HG03457 (cell line): Measurements from ENCODE around the gene TRAPPC14.

ENCODE experiments used
- ATAC-seq: cut with Tn5 transposase; IDR thresholded peaks from one replicate; pipeline ENCODE4 v1.9.1; 2021; ENCODE audit warnings: moderate number of reproducible peaks; ENCODE audit not compliant: unreplicated experiment

TRAPPC14 gene

DNA sequence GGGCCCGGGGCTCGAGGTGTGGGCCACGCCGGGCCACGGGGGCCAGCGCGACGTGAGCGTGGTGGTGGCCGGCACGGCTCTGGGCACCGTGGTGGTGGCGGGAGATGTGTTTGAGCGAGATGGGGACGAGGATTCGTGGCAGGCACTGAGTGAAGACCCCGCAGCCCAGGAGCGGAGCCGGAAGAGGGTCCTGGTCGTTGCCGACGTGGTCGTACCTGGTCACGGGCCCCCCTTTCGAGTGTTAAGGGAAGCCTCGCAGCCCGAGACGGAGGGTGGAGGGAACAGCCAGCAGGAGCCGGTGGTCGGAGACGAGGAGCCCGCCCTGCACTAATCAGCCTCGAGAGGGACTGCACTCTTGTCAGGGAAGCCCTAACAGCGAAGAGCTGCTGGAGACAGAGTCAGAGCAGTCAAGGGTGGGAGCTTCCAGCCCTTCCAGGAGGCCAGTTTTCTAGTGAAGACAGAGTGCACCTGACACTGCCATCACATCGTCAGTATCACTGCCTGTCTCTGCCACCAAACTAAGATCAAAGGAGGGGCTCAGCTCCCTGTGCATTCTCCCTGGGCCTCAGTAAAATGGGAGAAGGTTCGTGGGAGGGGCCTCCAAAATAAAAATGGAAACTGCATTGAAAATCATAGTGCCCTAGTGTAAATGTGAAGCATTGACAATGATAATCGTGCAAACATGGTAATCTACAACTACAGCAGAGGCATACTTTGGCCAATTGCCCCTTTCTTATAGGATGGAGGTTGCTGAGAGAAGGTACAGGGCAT lies 30.5 kb downstream of the TRAPPC14 start:
- no peak for ATAC-seq

DNA sequence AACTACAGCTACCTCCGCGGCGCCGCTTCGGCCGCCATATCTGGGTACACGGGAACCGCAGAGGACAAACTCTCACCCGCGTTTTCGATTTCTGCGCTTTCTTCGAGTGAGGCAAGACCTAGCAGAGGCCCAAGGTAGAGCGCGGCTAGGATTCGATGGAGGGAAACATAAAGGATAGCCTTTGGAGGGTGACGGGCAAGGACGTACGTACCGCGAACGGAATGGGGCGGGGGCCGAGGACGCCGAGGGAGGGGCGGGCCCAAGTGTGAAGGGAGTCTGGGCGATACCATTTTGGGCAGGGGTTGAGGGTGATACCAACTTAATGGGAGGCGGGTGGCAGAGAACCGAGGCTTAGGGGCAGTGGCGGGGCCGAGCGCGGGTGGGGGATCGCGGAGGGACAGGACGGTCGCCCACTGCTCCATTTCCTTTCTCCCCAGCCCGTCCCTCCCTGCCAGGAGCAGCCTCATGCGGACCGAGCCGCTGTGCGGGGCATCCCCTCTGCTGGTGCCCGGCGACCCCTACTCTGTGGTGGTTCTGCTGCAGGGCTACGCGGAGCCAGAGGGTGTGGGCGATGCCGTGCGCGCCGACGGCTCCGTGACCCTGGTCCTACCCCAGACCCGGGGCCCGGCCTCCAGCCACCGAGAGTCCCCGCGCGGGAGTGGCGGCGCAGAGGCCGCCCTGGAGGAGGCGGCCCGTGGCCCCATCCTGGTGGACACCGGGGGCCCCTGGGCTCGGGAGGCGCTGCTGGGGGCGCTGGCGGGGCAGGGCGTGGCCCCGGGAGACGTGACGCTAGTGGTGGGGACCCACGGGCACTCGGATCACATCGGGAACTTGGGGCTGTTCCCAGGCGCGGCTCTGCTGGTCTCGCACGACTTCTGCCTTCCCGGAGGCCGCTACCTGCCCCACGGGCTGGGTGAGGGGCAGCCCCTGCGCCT lies 31.3 kb downstream of the TRAPPC14 start, which contains the start of gene MBLAC1:
MBLAC1 (plus strand) TSS at position 37 of the 935 bp plus-strand sequence; CDS start at position 466, 429 bp downstream.
- ATAC-seq: peak; percentile 41

DNA sequence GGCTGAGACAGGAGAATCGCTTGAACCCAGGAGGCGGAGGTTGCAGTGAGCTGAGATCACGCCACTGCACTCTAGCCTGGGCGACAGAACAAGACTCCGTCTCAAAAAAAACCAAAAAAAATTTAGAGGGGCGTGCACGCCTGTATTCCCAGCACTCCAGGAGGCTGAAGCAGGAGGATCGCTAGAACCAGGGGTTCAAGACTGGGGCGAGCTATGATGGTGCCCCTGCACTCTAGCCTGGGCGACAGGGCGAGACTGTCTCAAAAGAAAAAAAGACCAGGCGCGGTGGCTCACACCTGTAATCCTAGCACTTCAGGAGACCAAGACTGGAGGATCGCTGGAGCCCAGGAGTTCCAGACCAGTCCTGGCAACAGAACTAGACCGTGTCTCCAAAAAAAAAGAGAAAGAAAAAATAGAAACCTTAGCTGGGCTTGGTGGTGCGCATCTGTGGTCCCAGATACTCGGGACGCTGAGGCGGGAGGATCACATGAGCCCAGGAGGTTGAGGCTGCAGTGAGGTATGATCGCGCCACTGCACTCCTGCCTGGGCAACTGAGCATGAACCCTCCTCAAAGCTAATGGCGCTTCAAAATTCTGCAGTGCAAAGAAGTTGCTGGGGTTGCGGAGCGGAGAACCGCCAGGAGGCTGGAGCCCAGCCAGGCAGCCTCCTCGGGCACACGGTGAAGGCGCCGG lies 32.1 kb downstream of the TRAPPC14 start:
- ATAC-seq: peak; percentile 26

DNA sequence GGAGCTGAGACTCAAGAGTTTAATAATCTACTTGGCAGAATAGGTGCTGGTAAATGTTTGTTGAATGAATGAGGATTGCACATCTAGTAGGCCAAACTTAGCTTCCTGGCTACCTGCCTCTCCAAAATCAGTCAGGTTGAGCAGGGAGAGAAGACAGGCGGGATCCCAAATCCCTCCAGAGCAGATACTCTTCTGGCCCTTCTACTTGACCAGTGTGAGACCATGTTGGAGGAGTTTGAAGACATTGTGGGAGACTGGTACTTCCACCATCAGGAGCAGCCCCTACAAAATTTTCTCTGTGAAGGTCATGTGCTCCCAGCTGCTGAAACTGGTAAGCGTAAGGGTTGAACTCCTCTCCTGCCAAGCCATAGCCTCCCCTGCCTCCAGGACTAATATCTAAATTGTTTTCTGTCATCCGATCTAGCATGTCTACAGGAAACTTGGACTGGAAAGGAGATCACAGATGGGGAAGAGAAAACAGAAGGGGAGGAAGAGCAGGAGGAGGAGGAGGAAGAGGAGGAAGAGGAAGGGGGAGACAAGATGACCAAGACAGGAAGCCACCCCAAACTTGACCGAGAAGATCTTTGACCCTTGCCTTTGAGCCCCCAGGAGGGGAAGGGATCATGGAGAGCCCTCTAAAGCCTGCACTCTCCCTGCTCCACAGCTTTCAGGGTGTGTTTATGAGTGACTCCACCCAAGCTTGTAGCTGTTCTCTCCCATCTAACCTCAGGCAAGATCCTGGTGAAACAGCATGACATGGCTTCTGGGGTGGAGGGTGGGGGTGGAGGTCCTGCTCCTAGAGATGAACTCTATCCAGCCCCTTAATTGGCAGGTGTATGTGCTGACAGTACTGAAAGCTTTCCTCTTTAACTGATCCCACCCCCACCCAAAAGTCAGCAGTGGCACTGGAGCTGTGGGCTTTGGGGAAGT lies 34.0 kb downstream of the TRAPPC14 start:
- no peak for ATAC-seq

DNA sequence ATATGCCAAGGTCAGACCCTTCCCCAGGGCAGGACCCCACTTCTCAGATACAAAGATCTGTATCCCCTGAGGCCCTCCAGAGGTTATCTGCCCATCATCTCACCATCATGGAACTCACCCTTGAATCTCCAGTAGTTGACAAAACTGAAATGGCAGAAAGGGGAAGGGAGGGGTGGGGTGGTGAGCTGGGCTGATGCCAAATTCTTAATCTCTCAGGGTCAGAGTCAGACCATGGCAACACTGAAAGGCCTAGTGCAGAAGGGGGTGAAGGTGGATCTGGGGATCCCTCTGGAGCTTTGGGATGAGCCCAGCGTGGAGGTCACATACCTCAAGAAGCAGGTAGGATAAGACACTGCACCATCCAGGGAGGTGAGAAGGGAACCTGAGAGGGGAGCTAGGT lies 36.0 kb downstream of the TRAPPC14 start:
- ATAC-seq: no peak

DNA sequence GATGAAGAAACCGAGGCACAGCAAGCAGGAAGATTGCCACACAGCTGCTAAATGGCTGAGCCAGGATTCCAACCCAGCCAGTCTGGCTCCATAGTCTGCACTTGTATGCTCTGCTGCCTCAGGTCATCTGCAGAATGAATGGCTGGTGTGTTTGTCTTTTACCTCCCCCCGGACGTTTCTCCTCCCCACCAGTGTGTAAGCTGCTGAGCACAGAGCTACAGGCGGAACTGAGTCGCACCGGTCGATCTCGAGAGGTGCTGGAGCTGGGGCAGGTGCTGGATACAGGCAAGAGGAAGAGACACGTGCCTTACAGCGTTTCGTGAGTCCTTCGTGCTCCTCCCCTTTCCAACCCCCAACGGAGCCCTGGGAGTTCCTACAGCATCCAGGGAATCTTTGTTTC lies 36.5 kb downstream of the TRAPPC14 start:
- ATAC-seq: no peak

DNA sequence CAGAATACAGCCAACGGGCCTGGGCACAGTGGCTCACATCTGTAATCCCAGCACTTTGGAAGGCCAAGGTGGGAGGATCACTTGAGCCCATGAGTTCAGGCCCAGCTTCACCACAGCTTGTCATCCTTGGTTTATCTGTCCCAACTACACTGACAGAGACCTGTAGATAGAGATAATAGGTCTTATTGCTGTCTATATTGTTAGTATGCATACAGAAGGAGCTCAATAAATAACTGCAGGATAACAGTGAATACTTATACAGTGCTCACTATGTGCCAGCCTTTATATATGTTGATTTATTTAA lies 37.8 kb downstream of the TRAPPC14 start:
- ATAC-seq: no peak

DNA sequence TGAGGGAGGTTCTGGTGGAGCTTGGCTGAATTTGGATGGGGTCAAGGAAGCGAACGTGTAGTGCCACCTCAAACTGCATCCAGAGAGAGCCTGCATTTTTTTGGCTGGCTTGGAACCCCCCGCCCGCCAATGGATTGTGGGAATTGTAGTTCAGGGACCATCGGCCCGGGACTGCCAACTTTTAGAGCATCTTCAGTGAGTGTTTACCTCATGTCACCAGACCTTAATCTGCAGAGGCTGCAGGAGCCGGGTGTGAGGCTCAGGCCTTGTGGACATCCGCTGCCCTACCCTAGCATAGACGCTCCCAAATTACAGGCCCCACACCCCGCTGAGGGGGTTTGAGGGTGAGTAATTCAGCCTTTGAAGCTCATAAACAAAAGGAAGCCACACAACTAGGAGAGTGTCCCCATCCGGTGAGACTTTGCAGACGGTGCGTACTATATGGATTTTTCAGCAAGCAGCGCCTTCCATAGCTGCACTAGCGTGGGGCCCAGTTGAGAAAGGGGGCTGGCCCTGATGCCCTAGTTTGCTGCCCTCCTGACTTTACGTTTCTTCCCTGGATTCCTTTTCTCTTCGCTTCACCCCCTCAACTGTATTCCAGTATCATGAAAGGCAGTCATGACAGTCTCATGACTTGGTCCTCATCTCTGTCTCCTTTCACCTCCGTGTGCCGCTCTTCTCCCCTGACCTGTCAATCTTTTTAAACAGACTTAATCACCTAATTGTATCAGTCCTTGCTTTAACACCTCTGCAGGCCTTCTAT lies 38.4 kb downstream of the TRAPPC14 start:
- peak; percentile 12 for ATAC-seq

DNA sequence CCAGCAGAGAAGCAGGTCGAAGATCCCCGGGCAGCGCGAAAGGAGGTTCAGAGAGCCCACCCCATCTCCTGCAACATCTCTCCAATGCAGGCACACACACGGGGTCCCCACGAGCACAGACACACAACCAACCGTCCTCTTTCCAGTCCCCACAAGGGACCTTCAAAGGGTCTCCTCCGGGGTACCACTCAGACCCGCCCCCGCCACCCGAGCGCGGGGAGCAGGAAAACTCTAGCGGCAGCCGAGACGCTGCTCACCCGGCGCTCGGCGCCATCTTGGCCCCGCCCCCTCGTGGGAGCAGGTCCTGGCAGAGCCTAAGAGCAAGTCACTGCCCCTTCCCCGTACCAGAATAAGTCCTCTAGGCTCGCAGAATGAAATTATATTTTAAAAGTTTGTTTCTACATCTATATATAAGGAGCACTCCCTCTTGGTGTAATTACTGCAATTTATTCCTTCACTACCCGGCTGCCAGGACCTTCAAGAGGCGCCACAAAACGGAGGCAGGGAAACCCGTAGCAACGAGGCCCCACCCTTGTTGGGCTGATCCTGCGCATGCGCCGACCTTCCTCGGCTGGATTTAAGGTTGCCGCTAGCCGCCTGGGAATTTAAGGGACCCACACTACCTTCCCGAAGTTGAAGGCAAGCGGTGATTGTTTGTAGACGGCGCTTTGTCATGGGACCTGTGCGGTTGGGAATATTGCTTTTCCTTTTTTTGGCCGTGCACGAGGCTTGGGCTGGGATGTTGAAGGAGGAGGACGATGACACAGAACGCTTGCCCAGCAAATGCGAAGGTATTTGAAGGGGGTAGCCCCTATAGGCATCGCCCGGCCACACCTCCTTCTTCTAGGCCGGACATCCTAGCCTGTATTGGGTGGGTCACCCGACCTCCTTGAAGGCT lies 39.2 kb downstream of the TRAPPC14 start, which contains the start of the genes CNPY4 and TAF6:
CNPY4 (plus strand) TSS at position 563 of the 898 bp plus-strand sequence; CDS start at position 674, 111 bp downstream.
TAF6 (minus strand) TSS at position 287 of the 898 bp plus-strand sequence. CDS start 5,149 bp downstream, outside the sequence.
- peak; percentile 54 for ATAC-seq

DNA sequence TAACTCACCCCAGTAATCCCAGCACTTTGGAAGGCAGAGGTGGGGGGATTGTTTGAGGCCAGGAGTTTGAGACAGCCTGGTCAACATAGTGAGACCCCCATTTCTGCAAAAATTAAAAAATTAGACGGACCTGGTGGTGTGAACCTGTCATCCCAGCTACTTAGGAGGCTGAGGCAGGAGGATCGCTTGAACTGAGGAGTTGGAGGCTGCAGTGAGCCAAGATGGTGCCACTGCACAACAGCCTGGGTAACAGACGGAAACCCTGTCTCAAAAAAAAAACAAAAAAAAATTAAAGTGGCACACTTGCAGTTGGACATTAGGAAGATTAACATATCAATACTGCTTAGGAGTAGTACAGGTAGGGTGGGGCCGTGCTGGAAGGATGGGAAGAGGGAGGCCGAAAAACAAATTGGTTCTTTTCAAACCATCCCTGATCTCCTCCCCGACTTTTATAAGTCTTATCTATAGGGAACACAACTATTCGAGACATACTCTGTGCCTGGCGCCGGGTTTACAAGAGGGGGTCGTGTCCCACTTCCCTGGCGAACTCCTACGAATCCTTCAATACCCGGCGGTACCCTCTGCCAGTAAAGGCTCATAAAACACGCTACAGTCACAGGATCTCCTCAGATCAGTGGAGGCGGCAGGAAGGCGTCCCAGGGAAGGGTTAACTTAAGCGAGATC lies 40.0 kb downstream of the TRAPPC14 start:
- ATAC-seq: no peak

DNA sequence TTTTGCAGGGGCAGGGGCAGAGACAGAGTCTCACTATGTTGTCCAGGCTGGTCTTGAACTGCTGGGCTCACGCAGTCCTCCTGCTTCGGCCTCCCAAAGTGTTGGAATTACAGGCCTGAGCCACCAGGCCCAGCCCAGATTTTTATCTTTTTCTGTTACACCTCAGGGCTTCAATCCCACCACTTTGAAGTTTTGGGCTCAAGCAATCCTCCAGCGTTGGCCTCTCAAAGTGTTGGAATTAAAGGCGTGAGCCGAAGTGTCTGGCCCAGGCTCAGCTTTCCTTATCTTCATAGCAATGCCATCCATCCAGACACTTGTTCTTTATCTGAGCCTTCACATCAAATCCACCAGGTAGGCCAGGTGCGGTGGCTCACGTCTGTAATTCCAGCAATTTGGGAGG lies 43.5 kb downstream of the TRAPPC14 start:
- no peak for ATAC-seq

DNA sequence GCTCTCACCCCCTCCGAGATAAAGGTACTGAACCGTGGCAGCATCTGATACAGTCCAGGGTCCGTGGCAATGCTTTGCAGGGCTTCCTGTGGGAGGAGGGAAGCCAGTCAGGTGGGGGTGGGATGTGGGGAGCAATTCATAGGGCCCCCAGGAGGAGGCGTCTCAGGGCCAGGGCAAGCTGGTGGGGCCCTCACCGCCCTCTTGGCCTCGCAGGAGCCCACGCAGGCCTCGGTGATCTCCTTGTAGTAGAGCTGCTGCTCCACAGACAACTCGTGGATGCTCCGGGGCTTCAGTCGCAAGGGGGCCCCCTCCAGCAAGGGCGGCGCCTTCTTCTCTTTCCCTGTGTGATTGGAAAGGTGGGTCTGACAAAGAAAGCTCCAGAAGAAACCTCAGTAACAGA lies 46.6 kb downstream of the TRAPPC14 start:
- ATAC-seq: no peak

DNA sequence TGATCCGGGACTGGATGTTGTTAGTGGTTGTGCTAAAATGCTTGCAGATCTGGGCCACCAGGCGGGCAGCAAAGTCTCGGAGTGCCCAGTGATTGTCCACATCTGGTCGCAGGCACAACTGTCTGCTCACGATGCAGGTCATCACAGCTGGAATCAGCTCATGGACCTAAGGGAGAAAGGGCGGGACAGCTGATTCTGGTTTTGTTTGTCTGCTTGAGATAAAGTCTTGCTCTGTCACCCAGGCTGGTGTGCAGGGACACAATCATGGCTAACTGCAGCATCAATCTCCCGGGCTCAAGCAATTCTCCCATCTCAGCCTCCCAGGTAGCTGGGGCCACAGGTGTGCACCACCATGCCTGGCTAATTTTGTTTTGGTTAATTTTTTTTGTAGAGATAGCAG lies 47.4 kb downstream of the TRAPPC14 start:
- ATAC-seq: no peak

DNA sequence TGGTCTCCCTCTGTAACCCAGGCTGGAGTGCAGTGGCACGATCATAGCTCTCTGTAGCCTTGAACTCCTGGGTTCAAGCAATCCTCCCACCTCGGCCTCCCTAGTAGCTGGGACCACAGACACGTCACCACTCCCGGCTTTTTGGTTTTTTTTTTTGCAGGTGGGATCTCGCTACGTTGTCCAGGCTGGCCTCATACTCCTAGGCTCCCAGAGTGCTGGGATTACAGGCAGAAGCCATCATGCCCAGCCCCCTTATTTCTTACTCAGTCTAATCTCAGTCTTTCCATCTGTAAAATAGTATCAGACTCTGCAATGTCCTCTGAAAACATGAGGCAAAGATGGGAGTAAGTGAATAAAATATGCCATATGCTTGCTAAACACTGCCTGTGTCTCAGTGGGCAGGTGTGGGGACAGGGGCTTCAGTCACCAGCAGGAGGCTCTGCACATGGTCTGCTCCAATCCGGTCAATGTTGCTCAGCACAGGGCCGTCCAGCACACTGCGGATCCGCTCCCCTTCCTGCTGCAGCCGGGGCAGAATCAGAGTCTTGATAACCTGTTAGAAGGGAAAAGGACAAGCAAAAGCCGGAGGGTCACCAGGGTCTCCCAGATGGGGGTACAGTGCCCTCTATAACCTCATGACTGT lies 48.9 kb downstream of the TRAPPC14 start:
- no peak for ATAC-seq

DNA sequence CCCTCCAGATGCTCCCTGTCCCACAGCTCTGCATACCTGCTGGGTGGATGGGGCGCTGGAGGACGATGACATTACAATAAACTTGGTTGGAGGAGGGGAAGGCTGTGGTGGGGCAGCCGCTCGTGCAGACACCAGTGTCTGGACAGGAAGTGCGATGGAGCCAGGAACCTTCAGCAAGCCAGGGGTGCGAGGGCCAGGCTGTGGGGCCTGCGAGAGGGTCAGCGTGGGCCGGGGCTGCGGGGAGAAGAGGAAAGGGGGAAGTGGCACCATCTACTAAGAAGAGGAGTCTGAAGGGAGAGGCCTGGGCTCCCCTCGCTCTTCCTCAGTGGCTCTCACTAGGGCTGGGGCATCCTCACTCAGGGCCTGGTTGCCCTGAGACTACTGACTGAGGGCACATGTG lies 50.6 kb downstream of the TRAPPC14 start:
- ATAC-seq: no peak

DNA sequence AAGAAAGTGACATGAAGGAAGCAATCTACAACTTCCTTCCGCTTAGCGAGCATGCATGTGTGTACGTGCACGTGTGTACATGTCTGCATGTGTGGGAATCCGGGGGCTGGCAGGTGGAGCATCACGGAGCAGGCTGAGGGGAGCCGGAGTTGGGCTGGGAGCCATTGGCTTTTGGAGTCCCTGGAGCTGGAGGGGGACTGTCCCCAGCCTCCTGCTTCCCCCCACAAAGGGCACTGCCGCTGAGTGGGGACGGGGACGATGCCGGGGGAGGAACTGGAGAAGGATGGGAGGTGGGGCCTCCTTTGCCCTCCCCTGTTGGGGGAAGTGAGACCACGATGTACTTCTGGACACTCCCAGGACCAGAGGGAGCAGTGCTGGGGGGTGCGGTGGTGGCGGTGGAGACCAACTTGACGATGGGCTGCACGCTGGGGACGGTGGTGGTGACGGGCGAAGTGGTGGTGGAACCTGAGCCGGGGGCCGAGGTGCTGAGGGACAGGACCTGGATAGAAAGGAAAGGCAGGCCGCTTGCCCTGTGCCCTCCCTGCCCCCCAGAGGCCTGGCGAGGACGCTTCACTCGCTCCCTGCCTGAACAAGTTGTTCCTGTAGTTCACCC lies 51.3 kb downstream of the TRAPPC14 start:
- ATAC-seq: no peak

DNA sequence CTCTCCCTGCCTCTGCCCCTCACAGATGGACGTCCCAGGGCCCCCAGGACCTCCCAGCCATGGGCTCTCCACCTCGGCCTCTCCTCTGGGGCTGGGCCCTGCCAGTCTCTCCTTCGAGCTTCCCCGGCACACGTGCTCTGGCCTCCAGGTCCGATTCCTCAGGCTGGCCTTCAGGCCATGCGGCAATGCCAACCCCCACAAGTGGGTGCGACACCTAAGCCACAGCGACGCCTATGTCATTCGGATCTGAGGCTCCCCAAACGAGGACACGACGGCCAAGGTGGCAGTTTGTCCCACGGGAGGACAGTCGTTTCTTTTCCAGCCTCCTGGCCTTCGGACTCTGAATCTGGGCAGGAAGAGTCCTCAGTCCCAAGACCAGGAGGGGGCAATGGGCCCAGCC lies 51.9 kb downstream of the TRAPPC14 start:
- ATAC-seq: no peak
